GM23338 (cell line): ENCODE data around the gene CBX5. TPM values are rescaled to one million over a fixed set of nuclear protein-coding genes. Genes with fewer than 3 reads are reported as not detected.

Experiments
- ATAC-seq: fragments of 200-7000 bp; cut with Tn5 transposase; 3 replicates; pipeline ENCODE4 v1.9.1; 2020
- DNase-seq: peaks from one replicate; pipeline ENCODE4 v3.0.0-alpha.2; 2015; ENCODE audit warnings: low spot score
- H2AFZ ChIP-seq: fragments of 200-600 bp; sonication (generic); 2 replicates; pipeline ENCODE4 v1.8.0; 2016; ENCODE audit warnings: antibody characterized with exemption, mild to moderate bottlenecking, moderate library complexity
- H3F3A ChIP-seq: fragments of 200-600 bp; sonication (generic); replicated peaks from 2 replicates; pipeline ENCODE4 v1.8.0; 2017; ENCODE audit warnings: antibody characterized with exemption, mixed run types, low read depth
- H3K27ac ChIP-seq: fragments of 200-600 bp; sonication (generic); 2 replicates; pipeline ENCODE4 v1.6.1; 2016; ENCODE audit warnings: low read depth
- H3K27me3 ChIP-seq: fragments of 200-600 bp; sonication (generic); 2 replicates; pipeline ENCODE4 v1.8.0; 2016; ENCODE audit warnings: mild to moderate bottlenecking, mixed run types, moderate library complexity; ENCODE audit not compliant: insufficient read depth
- H3K36me3 ChIP-seq: fragments of 200-600 bp; sonication (generic); 2 replicates; pipeline ENCODE4 v1.8.0; 2016; ENCODE audit warnings: mild to moderate bottlenecking; ENCODE audit not compliant: insufficient read depth
- H3K4me1 ChIP-seq: fragments of 200-600 bp; sonication (generic); 2 replicates; pipeline ENCODE4 v1.8.0; 2016; ENCODE audit warnings: mild to moderate bottlenecking, moderate library complexity; ENCODE audit not compliant: insufficient read depth
- H3K4me2 ChIP-seq: fragments of 200-600 bp; sonication (generic); 2 replicates; pipeline ENCODE4 v1.7.1; 2017; ENCODE audit warnings: mixed run types
- H3K4me3 ChIP-seq: fragments of 200-600 bp; sonication (generic); 2 replicates; pipeline ENCODE4 v1.6.1; 2016; ENCODE audit warnings: mixed run types
- H3K79me2 ChIP-seq: fragments of 200-600 bp; sonication (generic); replicated peaks from 2 replicates; pipeline ENCODE4 v1.8.0; 2017; ENCODE audit warnings: mild to moderate bottlenecking; ENCODE audit not compliant: insufficient read depth
- H3K9me2 ChIP-seq: fragments of 200-600 bp; sonication (generic); 2 replicates; pipeline ENCODE4 v1.8.0; 2017; ENCODE audit not compliant: insufficient read depth
- H4K20me1 ChIP-seq: fragments of 200-600 bp; sonication (generic); replicated peaks from 2 replicates; pipeline ENCODE4 v1.8.0; 2017; ENCODE audit warnings: mild to moderate bottlenecking; ENCODE audit not compliant: insufficient read depth
- H3K27ac Mint-ChIP-seq: 2 replicates; pipeline ENCODE4 v1.8.0; 2020; ENCODE audit warnings: inconsistent platforms, mild to moderate bottlenecking, moderate library complexity, mixed read lengths
- H3K27me3 Mint-ChIP-seq: 3 replicates; pipeline ENCODE4 v1.8.0; 2022; ENCODE audit warnings: low read depth, mild to moderate bottlenecking, moderate library complexity, mixed read lengths, inconsistent platforms; ENCODE audit not compliant: insufficient read depth, poor library complexity
- H3K36me3 Mint-ChIP-seq: 3 replicates; pipeline ENCODE4 v1.8.0; 2021; ENCODE audit warnings: low read depth, mild to moderate bottlenecking, inconsistent platforms, moderate library complexity, mixed read lengths
- H3K4me1 Mint-ChIP-seq: 3 replicates; pipeline ENCODE4 v1.8.0; 2020; ENCODE audit warnings: mild to moderate bottlenecking, inconsistent platforms, mixed read lengths
- H3K4me3 Mint-ChIP-seq: 3 replicates; pipeline ENCODE4 v1.8.0; 2021; ENCODE audit warnings: moderate library complexity, mild to moderate bottlenecking, inconsistent platforms, mixed read lengths
- H3K9me3 Mint-ChIP-seq: 3 replicates; pipeline ENCODE4 v1.8.0; 2020; ENCODE audit warnings: moderate library complexity, mild to moderate bottlenecking, inconsistent platforms, mixed read lengths
- CTCF ChIP-seq, 2 experiments: fragments of 200-600 bp in 1 of 2; sonication (generic) in 1 of 2; conservative IDR thresholded peaks; 2 replicates each; pipeline versions ENCODE4 v1.5.1 to v1.6.1; 2016 to 2017; ENCODE audit warnings: antibody characterized with exemption in 2 of 2, low read depth in 2 of 2, mild to moderate bottlenecking in 2 of 2, moderate library complexity in 1 of 2
- ETS1 ChIP-seq: IDR thresholded peaks from 2 replicates; pipeline ENCODE4 v1.6.1; 2016; ENCODE audit warnings: antibody characterized with exemption
- EZH2phosphoT487 ChIP-seq: fragments of 200-600 bp; sonication (generic); IDR thresholded peaks from one replicate; pipeline ENCODE4 v1.8.1; 2018; ENCODE audit warnings: antibody characterized with exemption; ENCODE audit not compliant: unreplicated experiment
- POLR2AphosphoS5 ChIP-seq: IDR thresholded peaks from 2 replicates; pipeline ENCODE4 v1.6.1; 2016; ENCODE audit warnings: antibody characterized with exemption, low read depth
- REST ChIP-seq: IDR thresholded peaks from one replicate; pipeline ENCODE4 v1.6.1; 2018; ENCODE audit warnings: antibody characterized with exemption; ENCODE audit not compliant: unreplicated experiment
- ZNF114 ChIP-seq: fragments of 250-450 bp; sonication (Bioruptor Pico); IDR thresholded peaks from 2 replicates; pipeline ENCODE4 v1.5.0; 2020; ENCODE audit warnings: mild to moderate bottlenecking, moderate library complexity
- ZNF462 ChIP-seq: fragments of 250-450 bp; sonication (Bioruptor Pico); IDR thresholded peaks from 2 replicates; pipeline ENCODE4 v1.5.0; 2020; ENCODE audit warnings: mild to moderate bottlenecking, moderate library complexity
- polyA plus RNA-seq: library from polyadenylated mRNA; unstranded; fragments of >200 nt; fragmentation: Nextera tagmentation; extraction: Ambion mirVana; gene quantifications from 2 replicates; pipeline ENCODE4 v1.2.1, GENCODE V29; 2016
- total RNA-seq: library from RNA; depleted of rRNA; stranded (reverse); fragments of >200 nt; shearing (Covaris generic); gene quantifications from 2 replicates; pipeline ENCODE4 v1.2.3, GENCODE V29; 2014

The CBX5 gene
- total and polyA plus RNA-seq, 2 experiments from 2014 or later, result 152 to 212 TPM

GRCh38 chr12:54304187-54304810 is 24.4 kb upstream of the CBX5 start:
- H3K9me2 ChIP-seq, result no peaks in the 10 kb centered on the region
- no peak overlapping the region for H3K27ac Mint-ChIP-seq
- peak overlapping the region; percentile 78 for H3K4me2 ChIP-seq
- DNase-seq (peak; percentile 49), ATAC-seq (peak; percentile 19)
- no peak overlapping the region for H3K27ac ChIP-seq
- H3K4me1 ChIP-seq, result peaks cover 58% of the 10 kb centered on the region
- no peaks in the 10 kb centered on the region for H3K9me3 Mint-ChIP-seq
- peaks cover 12% of the 10 kb centered on the region for H3K27me3 ChIP-seq
- peaks cover 12% of the 10 kb centered on the region for H3F3A ChIP-seq
- no peaks in the 10 kb centered on the region for H4K20me1 ChIP-seq
- peak overlapping the region; percentile 40 for H3K4me3 ChIP-seq
- H3K36me3 Mint-ChIP-seq, result no peaks in the 10 kb centered on the region
- H3K4me3 Mint-ChIP-seq, result no peak overlapping the region
- peaks cover 10% of the 10 kb centered on the region for H3K27me3 Mint-ChIP-seq
- no peak for TF ChIP-seq CTCF (conservative IDR thresholded peaks at IDR 0.05; ENCODE audit: low read depth in 2 of 2)
- TF ChIP-seq POLR2AphosphoS5, result no peak
- TF ChIP-seq ETS1, result no peak
- TF ChIP-seq REST, result no peak
- no peak for TF ChIP-seq ZNF114 (CRISPR knock-in tag)
- no peak for TF ChIP-seq ZNF462
- TF ChIP-seq EZH2phosphoT487, result no peak
- no peaks in the 10 kb centered on the region for H3K36me3 ChIP-seq
- H3K79me2 ChIP-seq, result no peaks in the 10 kb centered on the region
- peaks cover 52% of the 10 kb centered on the region for H3K4me1 Mint-ChIP-seq
- H2AFZ ChIP-seq, result peak overlapping the region; percentile 85
